KMS-11 (cell line): ENCODE measurements around the gene MCTP1.

Experiments
- H2AFZ ChIP-seq: fragments of 200-600 bp; sonication (generic); 2 replicates; pipeline ENCODE4 v1.6.1; 2016; ENCODE audit warnings: antibody characterized with exemption, mixed run types, low read depth
- H3K27ac ChIP-seq: fragments of 200-600 bp; sonication (generic); 2 replicates; pipeline ENCODE4 v1.6.1; 2016; ENCODE audit warnings: mild to moderate bottlenecking, mixed run types
- H3K27me3 ChIP-seq: fragments of 200-600 bp; sonication (generic); 2 replicates; pipeline ENCODE4 v1.6.1; 2017; ENCODE audit warnings: mild to moderate bottlenecking, low read depth, mixed run types, moderate library complexity; ENCODE audit not compliant: insufficient read depth
- H3K36me3 ChIP-seq: fragments of 200-600 bp; sonication (generic); 2 replicates; pipeline ENCODE4 v1.6.1; 2017; ENCODE audit warnings: mild to moderate bottlenecking, mixed run types; ENCODE audit not compliant: insufficient read depth
- H3K4me1 ChIP-seq: fragments of 200-600 bp; sonication (generic); 2 replicates; pipeline ENCODE4 v1.6.1; 2016; ENCODE audit warnings: mild to moderate bottlenecking, low read depth, mixed run types; ENCODE audit not compliant: poor library complexity, severe bottlenecking
- H3K4me2 ChIP-seq: fragments of 200-600 bp; sonication (generic); 2 replicates; pipeline ENCODE4 v1.7.0; 2016; ENCODE audit warnings: mild to moderate bottlenecking, mixed run types
- H3K4me3 ChIP-seq: fragments of 200-600 bp; sonication (generic); IDR thresholded peaks from 2 replicates; pipeline ENCODE4 v1.6.1; 2017; ENCODE audit warnings: low read depth, low read length, mixed read lengths; ENCODE audit not compliant: insufficient read depth
- H3K79me2 ChIP-seq: fragments of 200-600 bp; sonication (generic); 2 replicates; pipeline ENCODE4 v1.6.1; 2016; ENCODE audit warnings: low read depth, mixed run types; ENCODE audit not compliant: insufficient read depth
- H3K9ac ChIP-seq: fragments of 200-600 bp; sonication (generic); 2 replicates; pipeline ENCODE4 v1.6.1; 2016; ENCODE audit warnings: mild to moderate bottlenecking, mixed run types
- H4K20me1 ChIP-seq: fragments of 200-600 bp; sonication (generic); 2 replicates; pipeline ENCODE4 v1.6.1; 2016; ENCODE audit warnings: mild to moderate bottlenecking, mixed run types; ENCODE audit not compliant: insufficient read depth
- CTCF ChIP-seq: fragments of 200-600 bp; sonication (generic); conservative IDR thresholded peaks from 2 replicates; pipeline ENCODE4 v1.6.1; 2017; ENCODE audit warnings: low read depth, mild to moderate bottlenecking, antibody characterized with exemption, low read length, moderate library complexity, mixed read lengths

Gene MCTP1

DNA sequence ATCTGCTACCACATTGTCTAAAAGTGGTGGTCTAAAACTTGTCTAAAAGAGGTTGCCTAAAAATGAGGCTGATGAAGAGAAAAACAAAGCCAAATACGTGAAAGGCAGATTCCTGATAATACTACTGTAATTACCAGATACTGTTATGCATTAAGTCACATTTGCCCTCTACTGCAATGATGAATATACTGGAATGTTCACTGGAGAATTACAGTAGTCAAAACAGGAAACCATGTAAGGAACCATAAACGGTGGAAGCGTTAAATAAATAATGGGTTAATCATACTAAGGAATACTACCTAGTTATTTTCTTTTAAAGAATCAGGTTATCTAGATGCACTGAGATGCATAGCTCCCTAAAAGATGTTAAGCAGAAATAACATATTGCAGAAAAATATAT, 201.3 kb downstream of the MCTP1 start:
- TF ChIP-seq CTCF = no peak
- Histone ChIP-seq H2AFZ (no peak overlapping the region), H3K27me3 (no peaks in the 10 kb centered on the region), H3K4me3 (no peak overlapping the region), H3K36me3 (no peaks in the 10 kb centered on the region), H4K20me1 (no peaks in the 10 kb centered on the region), H3K4me2 (no peak overlapping the region), H3K27ac (no peak overlapping the region), H3K9ac (no peak overlapping the region), H3K4me1 (peaks cover 62% of the 10 kb centered on the region), H3K79me2 (no peaks in the 10 kb centered on the region)

- H3K4me3 ChIP-seq = no peak overlapping the region
- peak overlapping the region; percentile 84 for H3K4me2 ChIP-seq
- no peaks in the 10 kb centered on the region for H3K36me3 ChIP-seq
- no peaks in the 10 kb centered on the region for H3K27me3 ChIP-seq
- peaks cover 45% of the 10 kb centered on the region for H3K4me1 ChIP-seq
- H3K79me2 ChIP-seq = no peaks in the 10 kb centered on the region
- H3K9ac ChIP-seq = peak overlapping the region; percentile 34; the same call in 1 of the 2 replicates
- TF ChIP-seq CTCF = no peak
- peak overlapping the region; percentile 83 for H2AFZ ChIP-seq
- H3K27ac ChIP-seq = peak overlapping the region; percentile 55
- no peaks in the 10 kb centered on the region for H4K20me1 ChIP-seq
Observed at GRCh38 chr5:95081982-95082381, 202.9 kb downstream of the MCTP1 start.

- H3K27ac ChIP-seq = peak overlapping the region; percentile 55
- peak overlapping the region; percentile 83 for H2AFZ ChIP-seq
- H4K20me1 ChIP-seq = no peaks in the 10 kb centered on the region
- no peaks in the 10 kb centered on the region for H3K36me3 ChIP-seq
- TF ChIP-seq CTCF = no peak
- H3K9ac ChIP-seq = peak overlapping the region; percentile 34; the same call in 1 of the 2 replicates
- H3K4me2 ChIP-seq = peak overlapping the region; percentile 84
- no peak overlapping the region for H3K4me3 ChIP-seq
- H3K27me3 ChIP-seq = no peaks in the 10 kb centered on the region
- peaks cover 41% of the 10 kb centered on the region for H3K4me1 ChIP-seq
- H3K79me2 ChIP-seq = no peaks in the 10 kb centered on the region
Observed at GRCh38 chr5:95081500-95081960, 203.4 kb downstream of the MCTP1 start.

DNA sequence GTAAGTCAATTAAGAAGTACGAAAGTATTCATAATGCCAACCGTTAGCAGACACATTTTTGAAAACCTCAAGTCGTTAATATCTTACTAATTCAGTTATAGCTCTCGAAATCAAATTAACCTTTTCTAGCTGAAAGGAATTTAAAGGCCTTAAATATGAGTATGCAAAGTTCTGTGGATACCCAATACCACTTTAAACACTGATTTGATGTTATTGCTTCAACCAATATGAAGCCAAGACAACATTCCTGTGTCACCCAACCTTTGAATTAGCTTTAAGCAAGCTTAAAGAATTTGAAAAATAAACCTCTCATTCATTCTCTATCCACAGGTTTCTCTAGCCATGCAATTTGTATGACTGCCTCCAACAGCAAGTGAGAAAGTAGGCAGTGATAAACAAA, 204.5 kb downstream of the MCTP1 start:
- Histone ChIP-seq H3K9ac (no peak overlapping the region), H3K27ac (no peak overlapping the region), H3K4me3 (no peak overlapping the region), H3K4me1 (peaks cover 30% of the 10 kb centered on the region), H3K79me2 (no peaks in the 10 kb centered on the region), H2AFZ (no peak overlapping the region), H3K27me3 (no peaks in the 10 kb centered on the region), H4K20me1 (no peaks in the 10 kb centered on the region), H3K36me3 (no peaks in the 10 kb centered on the region), H3K4me2 (peak overlapping the region; percentile 84)
- TF ChIP-seq CTCF = no peak
